Transverse colon (tissue), 4 donors: ENCODE results near the gene ATF4. TPM values are rescaled to one million over a fixed set of nuclear protein-coding genes. Genes with fewer than 3 reads are reported as not detected.
A peak's percentile ranks its signal among the peaks of the same experiment; 100 is the strongest.

ENCODE experiments used
- DNase-seq: peaks from one replicate; pipeline ENCODE4 v3.0.0-alpha.2; 2019
- H3K27ac ChIP-seq, 4 donors: fragments of 200-600 bp; sonication (generic); 2 replicates each; pipeline ENCODE4 v1.5.1; 2016 to 2018; ENCODE audit warnings: inconsistent platforms in 4 of 4
- H3K27me3 ChIP-seq: fragments of 200-600 bp; sonication (generic); 2 replicates; pipeline ENCODE4 v1.5.1; 2017; ENCODE audit warnings: inconsistent platforms
- H3K36me3 ChIP-seq, 4 donors: fragments of 200-600 bp; sonication (generic); 2 replicates each; pipeline ENCODE4 v1.5.1; 2017 to 2019; ENCODE audit warnings: inconsistent platforms in 4 of 4
- H3K4me1 ChIP-seq, 4 donors: fragments of 200-600 bp; sonication (generic); 2 replicates each; pipeline ENCODE4 v1.5.1; 2017 to 2020; ENCODE audit warnings: inconsistent platforms in 4 of 4
- H3K4me3 ChIP-seq, 4 donors: fragments of 200-600 bp; sonication (generic); 1 replicate in 1 of 4; 2 replicates in 3 of 4; pipeline versions ENCODE4 v1.5.1 to v1.6.1; 2017 to 2019; ENCODE audit warnings: inconsistent platforms in 4 of 4
- H3K9me3 ChIP-seq, 2 donors: fragments of 200-600 bp; sonication (generic); 2 replicates each; pipeline ENCODE4 v1.5.1; 2017 to 2019; ENCODE audit warnings: inconsistent platforms in 2 of 2
- CTCF ChIP-seq, 5 experiments: fragments of 200-600 bp in 3 of 5; fragments of 450-650 bp in 2 of 5; sonication (generic) in 3 of 5; IDR thresholded peaks; 1 replicate in 2 of 5; 2 replicates in 3 of 5; pipeline ENCODE4 v1.5.1; 2016 to 2017; ENCODE audit warnings: antibody characterized with exemption in 5 of 5, inconsistent platforms in 3 of 5, mild to moderate bottlenecking in 2 of 5, moderate library complexity in 1 of 5
- EP300 ChIP-seq: sonication (generic); formaldehyde crosslinking; IDR thresholded peaks from one replicate; pipeline ENCODE4 v1.6.1; 2017; ENCODE audit warnings: antibody characterized with exemption, low read depth
- POLR2A ChIP-seq: fragments of 450-650 bp; IDR thresholded peaks from one replicate; pipeline ENCODE4 v1.6.1; 2016; ENCODE audit warnings: antibody characterized with exemption, mild to moderate bottlenecking, moderate library complexity
- POLR2AphosphoS5 ChIP-seq, 3 donors: sonication (generic); formaldehyde crosslinking; IDR thresholded peaks; one replicate each; pipeline ENCODE4 v1.6.1; 2016; ENCODE audit warnings: antibody characterized with exemption in 3 of 3
- WGBS, 2 donors: methylation state at CpG; one replicate each; pipeline ENCODE4 v1.1.5; 2018; ENCODE audit warnings: low coverage in 1 of 2; 5-methylcytosine and 5-hydroxymethylcytosine counted together
- in situ Hi-C, 4 donors: fragments of 200-750 bp; cut with MboI; loops; one replicate each; pipeline versions ENCODE4 v1.15.0 to v1.15.1; 2017; ENCODE audit warnings: low sequenced_read_pairs in 3 of 4, low pct_ligation_motif_present in 1 of 4, low pct_unique_long_range_greater_than_20kb in 1 of 4
- intact Hi-C: fragments of 100-400 bp; cut with DNase I; formaldehyde crosslinking; loops from one replicate; pipeline ENCODE4 v1.15.1; 2023; ENCODE audit warnings: low total_unique reads
- total RNA-seq, 4 donors: library from RNA; depleted of rRNA; stranded (reverse); fragments of >200 nt; gene quantifications; one replicate each; pipeline ENCODE4 v1.1.0, GENCODE V29; 2016

The ATF4 gene
- total RNA-seq, 4 donors from 2014 or later: 262 to 566 (median 339) TPM

- 84 to 85% methylated on average over 5 to 12 of the region's 12 CpGs for WGBS, 2 donors
- Histone ChIP-seq H3K4me1 (peaks cover 5 to 15% (median 11%) of the 10 kb centered on the region in 4 donors), H3K36me3 (peaks cover 0 to 51% (median 24%) of the 10 kb centered on the region in 4 donors), H3K9me3 (no peaks in the 10 kb centered on the region), H3K4me3 (no peak overlapping the region), H3K27me3 (no peaks in the 10 kb centered on the region), H3K27ac (no peak overlapping the region)
- in situ Hi-C loops: no loop called here
- TF ChIP-seq EP300 (no peak), CTCF (IDR thresholded peaks at IDR 0.05) (no peak), POLR2A (no peak), POLR2AphosphoS5 (IDR thresholded peaks at IDR 0.05) (no peak)
- intact Hi-C loops: loop anchor here (10.0 kb wide), 1 partner anchor 111 kb away; no protein-coding TSS in a partner anchor
- no peak for DNase-seq
Observed at GRCh38 chr22:39515266-39516050, 4.9 kb upstream of the ATF4 start.

- in situ Hi-C loops: no loop called here
- intact Hi-C loops: loop anchor here (10.0 kb wide), 1 partner anchor 113 kb away; no protein-coding TSS in a partner anchor
- Histone ChIP-seq H3K27me3 (no peaks in the 10 kb centered on the region), H3K9me3 (no peaks in the 10 kb centered on the region), H3K36me3 (peaks cover 0 to 46% (median 22%) of the 10 kb centered on the region in 4 donors), H3K4me3 (no peak overlapping the region), H3K27ac (no peak overlapping the region), H3K4me1 (peaks cover 12 to 26% (median 22%) of the 10 kb centered on the region in 4 donors)
- TF ChIP-seq POLR2A (no peak), CTCF (IDR thresholded peaks at IDR 0.05) (no peak), EP300 (no peak), POLR2AphosphoS5 (IDR thresholded peaks at IDR 0.05) (no peak)
- DNase-seq: no peak
- WGBS, 2 donors: 82 to 88% methylated on average over 2 to 3 of the region's 3 CpGs
Observed at GRCh38 chr22:39517470-39517869, 2.9 kb upstream of the ATF4 start.

- H3K4me1 ChIP-seq: peaks cover 15 to 34% (median 30%) of the 10 kb centered on the region in 4 donors
- 72 to 73% methylated on average over 2 to 5 of the region's 5 CpGs for WGBS, 2 donors
- peaks cover 0 to 39% (median 19%) of the 10 kb centered on the region in 4 donors for H3K36me3 ChIP-seq
- no peak overlapping the region for H3K4me3 ChIP-seq
- intact Hi-C loops: loop anchor here (10.0 kb wide), 1 partner anchor 113 kb away; no protein-coding TSS in a partner anchor
- H3K27ac ChIP-seq: peak overlapping the region; percentile 96 to 100 (median 100)
- no peaks in the 10 kb centered on the region for H3K27me3 ChIP-seq
- DNase-seq: no peak
- in situ Hi-C loops: no loop called here
- TF ChIP-seq POLR2A (no peak), POLR2AphosphoS5 (IDR thresholded peaks at IDR 0.05) (no peak), EP300 (no peak), CTCF (IDR thresholded peaks at IDR 0.05) (no peak)
- H3K9me3 ChIP-seq: no peaks in the 10 kb centered on the region
Observed at GRCh38 chr22:39518144-39518786, 2.1 kb upstream of the ATF4 start.

GRCh38 chr22:39518996-39519680, 1.2 kb upstream of the ATF4 start:
- peak overlapping the region; percentile 79 to 96 (median 94) for H3K4me3 ChIP-seq
- peak overlapping the region; percentile 96 to 100 (median 100) for H3K27ac ChIP-seq
- intact Hi-C loops: loop anchor here (10.0 kb wide), 1 partner anchor 114 kb away; no protein-coding TSS in a partner anchor
- TF ChIP-seq EP300 (no peak), CTCF (IDR thresholded peaks at IDR 0.05) (no peak), POLR2A (no peak), POLR2AphosphoS5 (IDR thresholded peaks at IDR 0.05) (no peak)
- H3K36me3 ChIP-seq: peaks cover 0 to 31% (median 16%) of the 10 kb centered on the region in 4 donors
- DNase-seq: peak; percentile 51
- in situ Hi-C loops: no loop called here
- 10% methylated on average over 24 of the region's 24 CpGs; no CpG with 5 or more reads in 1 of the 2 donors for WGBS, 2 donors
- H3K9me3 ChIP-seq: no peaks in the 10 kb centered on the region
- peaks cover 17 to 42% (median 38%) of the 10 kb centered on the region in 4 donors for H3K4me1 ChIP-seq
- H3K27me3 ChIP-seq: no peaks in the 10 kb centered on the region
